K562 (cell line): ENCODE results near the gene IKBKE. TPM values are rescaled to one million over a fixed set of nuclear protein-coding genes. Genes with fewer than 3 reads are reported as not detected.

Experiments
- ATAC-seq: fragments of 200-7000 bp; cut with Tn5 transposase; 3 replicates; pipeline ENCODE4 v1.9.1; 2020; ENCODE audit warnings: moderate library complexity
- BruUV-seq: library from RNA; stranded (reverse); fragments of 400-500 nt; replicated peaks from 2 replicates; lab custom pipeline; 2021; lab: Mats Ljungman, UMichigan
- CTCF ChIA-PET: fragments of 300-600 bp; formaldehyde crosslinking; extraction: SDS; loops from one replicate; lab custom pipeline; 2021; ENCODE audit warnings: low intra/inter-chr PET ratio; lab: Yijun Ruan, JAX
- POLR2A ChIA-PET: fragments of 300-600, 350-650 bp; sonication (Branson Sonifier 250); formaldehyde crosslinking; extraction: SDS; loops from one replicate; lab custom pipeline; 2021; ENCODE audit warnings: antibody characterized with exemption, inconsistent platforms; lab: Yijun Ruan, JAX
- DNase-seq, 4 experiments: peaks; one replicate each; pipeline versions ENCODE4 v3.0.0 to v3.0.0-alpha.2; 2011 to 2018; ENCODE audit warnings: low spot score in 3 of 4, mixed read lengths in 3 of 4; ENCODE audit errors: extremely low read depth in 1 of 4
- FAIRE-seq: peaks from 2 replicates; lab custom pipeline; 2011; peaks lifted over from hg19 to GRCh38; lab: Jason Lieb, UNC
- H2AFZ ChIP-seq: 2 replicates; pipeline ENCODE4 v1.6.0; 2011; ENCODE audit warnings: low read depth, low read length, control low read depth, inconsistent platforms
- H3K27ac ChIP-seq: fragments of 200-600 bp; 3 replicates; pipeline ENCODE4 v1.8.0; 2011; ENCODE audit warnings: low read depth, mild to moderate bottlenecking, control low read depth, inconsistent platforms, low read length, moderate library complexity, mixed read lengths; ENCODE audit errors: extremely low read depth
- H3K27me3 ChIP-seq, 2 experiments: fragments of 300-600 bp in 1 of 2; 2 replicates in 1 of 2; 3 replicates in 1 of 2; pipeline versions ENCODE4 v1.6.0 to v1.8.0; 2011; ENCODE audit warnings: inconsistent platforms in 2 of 2, low read length in 2 of 2, mild to moderate bottlenecking in 1 of 2, mixed read lengths in 1 of 2, moderate library complexity in 1 of 2; ENCODE audit not compliant: control insufficient read depth in 2 of 2, insufficient read depth in 2 of 2
- H3K36me3 ChIP-seq: fragments of 300-600 bp; 3 replicates; pipeline ENCODE4 v1.8.0; 2011; ENCODE audit warnings: mild to moderate bottlenecking, low read length, inconsistent platforms; ENCODE audit not compliant: control insufficient read depth, insufficient read depth
- H3K4me1 ChIP-seq, 2 experiments: fragments of 200-600 bp in 1 of 2; replicated peaks in 1 of 2; 2 replicates in 1 of 2; 3 replicates in 1 of 2; pipeline versions ENCODE4 v1.5.1 to v1.8.0; 2011; ENCODE audit warnings: inconsistent platforms in 2 of 2, low read length in 2 of 2, mild to moderate bottlenecking in 1 of 2, mixed read lengths in 1 of 2, moderate library complexity in 1 of 2; ENCODE audit not compliant: control insufficient read depth in 2 of 2, insufficient read depth in 2 of 2
- H3K4me2 ChIP-seq: 2 replicates; pipeline ENCODE4 v1.6.1; 2011; ENCODE audit warnings: low read length, control low read depth, inconsistent platforms, mixed read lengths; ENCODE audit not compliant: insufficient read depth
- H3K4me3 ChIP-seq: fragments of 200-600 bp; sonication (generic), shearing (Covaris generic); 2 replicates; pipeline ENCODE4 v1.5.1; 2016; ENCODE audit warnings: control low read depth, inconsistent platforms
- H3K79me2 ChIP-seq: fragments of 200-600 bp; 3 replicates; pipeline ENCODE4 v1.8.0; 2011; ENCODE audit warnings: low read length, inconsistent platforms; ENCODE audit not compliant: control insufficient read depth, insufficient read depth
- H3K9ac ChIP-seq, 2 experiments: 2 replicates each; pipeline versions ENCODE4 v1.6.0 to v1.6.1; 2011; ENCODE audit warnings: low read depth in 2 of 2, low read length in 2 of 2, control low read depth in 1 of 2, inconsistent platforms in 1 of 2, mild to moderate bottlenecking in 1 of 2, mixed read lengths in 1 of 2; ENCODE audit not compliant: insufficient read depth in 1 of 2
- H3K9me1 ChIP-seq: one replicate; pipeline ENCODE4 v1.6.0; 2011; ENCODE audit warnings: inconsistent platforms, mild to moderate bottlenecking, low read length, moderate library complexity; ENCODE audit not compliant: control insufficient read depth, insufficient read depth
- H3K9me3 ChIP-seq: replicated peaks from 2 replicates; pipeline ENCODE4 v1.5.1; 2011; ENCODE audit warnings: low read depth, low read length, inconsistent platforms; ENCODE audit not compliant: control insufficient read depth, insufficient read depth
- H4K20me1 ChIP-seq: replicated peaks from 2 replicates; pipeline ENCODE4 v1.6.1; 2011; ENCODE audit warnings: low read length, inconsistent platforms, mixed read lengths; ENCODE audit not compliant: control insufficient read depth, insufficient read depth
- FIP1L1 ChIP-seq: fragments of 200-400 bp; formaldehyde crosslinking; IDR thresholded peaks from 2 replicates; pipeline ENCODE4 v1.6.1; 2018; ENCODE audit warnings: mild to moderate bottlenecking, low read depth, low read length; ENCODE audit not compliant: poor library complexity, severe bottlenecking
- KDM4B ChIP-seq, 2 experiments: fragments of 450-650 bp in 1 of 2; sonication (generic) in 1 of 2; IDR thresholded peaks; 2 replicates each; pipeline ENCODE4 v1.6.1; 2016 to 2017; ENCODE audit warnings: borderline replicate concordance in 2 of 2, antibody characterized with exemption in 1 of 2, low read depth in 1 of 2, mild to moderate bottlenecking in 1 of 2
- PREB ChIP-seq: sonication (generic); formaldehyde crosslinking; IDR thresholded peaks from 2 replicates; pipeline ENCODE4 v1.8.1; 2023; ENCODE audit warnings: mild to moderate bottlenecking, missing genetic modification reagents
- PTRF ChIP-seq: fragments of 450-650 bp; IDR thresholded peaks from 2 replicates; pipeline ENCODE4 v1.6.1; 2016; ENCODE audit warnings: mild to moderate bottlenecking, missing genetic modification characterization, missing compliant biosample characterization
- PYGO2 ChIP-seq: fragments of 450-650 bp; IDR thresholded peaks from 2 replicates; pipeline ENCODE4 v1.6.1; 2016; ENCODE audit warnings: mild to moderate bottlenecking, missing genetic modification characterization, moderate library complexity, missing compliant biosample characterization
- SLC30A9 ChIP-seq: fragments of 250-450 bp; sonication (Bioruptor Pico); IDR thresholded peaks from 2 replicates; pipeline ENCODE4 v1.8.0; 2022; ENCODE audit warnings: mild to moderate bottlenecking, moderate library complexity
- SREBF1 ChIP-seq: fragments of 150-350 bp; IDR thresholded peaks from 2 replicates; pipeline ENCODE4 v1.6.1; 2014; ENCODE audit warnings: antibody characterized with exemption, low read depth, low read length, borderline replicate concordance
- TEAD1 ChIP-seq, 2 experiments: fragments of 450-650 bp in 1 of 2; sonication (generic) in 1 of 2; formaldehyde crosslinking; IDR thresholded peaks; 2 replicates each; pipeline versions ENCODE4 v1.4.0 to v1.8.0; 2020 to 2022; ENCODE audit warnings: mild to moderate bottlenecking in 2 of 2, missing genetic modification reagents in 1 of 2
- VEZF1 ChIP-seq: fragments of 200-800 bp; sonication (Bioruptor generic); IDR thresholded peaks from 2 replicates; pipeline ENCODE4 v1.6.1; 2017; ENCODE audit warnings: missing genetic modification characterization, missing compliant biosample characterization
- YY1 ChIP-seq, 3 experiments: IDR thresholded peaks; 2 replicates each; pipeline ENCODE4 v1.6.1; 2011; ENCODE audit warnings: low read length in 2 of 3, mild to moderate bottlenecking in 2 of 3, moderate library complexity in 2 of 3, borderline replicate concordance in 1 of 3, control low read depth in 1 of 3, low read depth in 1 of 3; ENCODE audit not compliant: insufficient read depth in 3 of 3, insufficient replicate concordance in 2 of 3, control insufficient read depth in 1 of 3, insufficient read length in 1 of 3; ENCODE audit errors: extremely low read depth in 1 of 3
- ZBTB9 ChIP-seq: fragments of 450-650 bp; formaldehyde crosslinking; IDR thresholded peaks from 2 replicates; pipeline ENCODE4 v1.4.0; 2020; ENCODE audit warnings: mild to moderate bottlenecking, moderate library complexity
- ZNF232 ChIP-seq: sonication (generic); formaldehyde crosslinking; IDR thresholded peaks from 2 replicates; pipeline ENCODE4 v1.8.0; 2022; ENCODE audit warnings: mild to moderate bottlenecking, missing genetic modification reagents
- ZNF282 ChIP-seq: sonication (generic); formaldehyde crosslinking; IDR thresholded peaks from 2 replicates; pipeline ENCODE4 v1.8.1; 2023; ENCODE audit warnings: missing genetic modification reagents
- ZNF324 ChIP-seq: fragments of 250-450 bp; sonication (Bioruptor Pico); IDR thresholded peaks from 2 replicates; pipeline ENCODE4 v1.4.0; 2020; ENCODE audit warnings: mild to moderate bottlenecking
- ZNF695 ChIP-seq: fragments of 450-650 bp; formaldehyde crosslinking; IDR thresholded peaks from 2 replicates; pipeline ENCODE4 v1.4.0; 2020; ENCODE audit warnings: mild to moderate bottlenecking, moderate library complexity
- WGBS: fragments of 100-300 bp; shearing (Covaris generic); methylation state at CpG from one replicate; pipeline ENCODE4 v1.1.6; 2016; ENCODE audit warnings: low coverage, mixed read lengths; ENCODE audit not compliant: insufficient coverage; ENCODE audit errors: missing lambda C conversion rate; 5-methylcytosine and 5-hydroxymethylcytosine counted together
- in situ Hi-C: fragments of 300-500 bp; cut with MboI; formaldehyde crosslinking; loops from 4 replicates; pipeline ENCODE4 v1.15.0; 2018; ENCODE audit warnings: inconsistent platforms, mixed read lengths
- intact Hi-C: fragments of 100-400 bp; cut with micrococcal nuclease; formaldehyde crosslinking; loops from 2 replicates; pipeline ENCODE4 v1.14.2; 2022
- polyA plus RNA-seq, 8 experiments: library from polyadenylated mRNA; depleted of rRNA in 4 of 8; stranded (reverse) in 5 of 8; unstranded in 3 of 8; fragments of >200 nt; fragmentation: Nextera tagmentation in 2 of 8; fragmentation: Illumina TruSeq in 1 of 8; extraction: Ambion mirVana in 2 of 8; extraction: Trizol in 1 of 8; gene quantifications; 2 replicates each; pipeline versions ENCODE4 v1.2.1 to v1.2.3, GENCODE V29; 2011 to 2014; ENCODE audit warnings: inconsistent platforms in 1 of 8, missing spikeins in 1 of 8
- total RNA-seq, 7 experiments: library from RNA; depleted of rRNA in 6 of 7; stranded (reverse); fragments of >200 nt in 6 of 7; fragmentation: Illumina TruSeq in 2 of 7; extraction: Trizol in 2 of 7; gene quantifications; 2 replicates each; pipeline versions ENCODE4 v1.2.1 to v1.2.3, GENCODE V29; 2011 to 2021; ENCODE audit warnings: low replicate concordance in 1 of 7

IKBKE gene
- total and polyA plus RNA-seq, 9 of the 15 experiments (the other 6 are each of a cell fraction or from before 2014, with no cell fraction given): 2.3 to 9.0 (median 4.8) TPM

GRCh38 chr1:206508130-206508889 lies 38.0 kb downstream of the IKBKE start (continued):
- TF ChIP-seq SREBF1: no peak
- TF ChIP-seq ZBTB9 (CRISPR knock-in tag): no peak
- TF ChIP-seq ZNF282 (CRISPR knock-in tag): 0 out of 2 replicates have a peak, but pooled peaks have one; percentile 24
- TF ChIP-seq KDM4B (IDR thresholded peaks at IDR 0.05; ENCODE audit: borderline replicate concordance in 2 of 2, low read depth in 1 of 2): no peak
- peak in 1 of 2 experiments; percentile 69; a peak in 1 of 4 replicates for TF ChIP-seq TEAD1 (CRISPR knock-in tag; IDR thresholded peaks at IDR 0.05)
- 0 out of 2 replicates have a peak, but pooled peaks have one; percentile 16 for TF ChIP-seq ZNF232 (CRISPR knock-in tag)
- no peak for TF ChIP-seq ZNF695 (CRISPR knock-in tag)

- H3K4me3 ChIP-seq: no peak overlapping the region
- no peak overlapping the region for H2AFZ ChIP-seq
- ChIA-PET POLR2A (no interaction called here), CTCF (no interaction called here)
- H3K36me3 ChIP-seq: no peaks in the 10 kb centered on the region
- in situ Hi-C loops (no loop called here), intact Hi-C loops (no loop called here)
- H3K9me3 ChIP-seq: no peaks in the 10 kb centered on the region
- no peaks in the 10 kb centered on the region for H3K79me2 ChIP-seq
- no peak overlapping the region for H3K27ac ChIP-seq
- WGBS: 24% methylated on average over 6 of the region's 6 CpGs
- DNase-seq: no peak
- H3K27me3 ChIP-seq: peaks cover 16 to 40% of the 10 kb centered on the region in 2 experiments; a peak in 4 of 5 replicates
- BruUV-seq: no TSS peak
- peaks cover 4% of the 10 kb centered on the region; the same call in 1 of the 2 replicates for H4K20me1 ChIP-seq
- no peaks in the 10 kb centered on the region for H3K9me1 ChIP-seq
- H3K4me2 ChIP-seq: no peak overlapping the region
- ATAC-seq: no peak
- H3K9ac ChIP-seq: no peak overlapping the region
- no peak for FAIRE-seq
- H3K4me1 ChIP-seq: peaks cover 22% of the 10 kb centered on the region in 2 experiments
- TF ChIP-seq VEZF1 (CRISPR knock-in tag) (peak; percentile 34; the same call in 1 of the 2 replicates), PYGO2 (no peak), PTRF (no peak), SLC30A9 (CRISPR knock-in tag) (no peak), PREB (CRISPR knock-in tag) (no peak), ZNF324 (no peak), FIP1L1 (no peak), YY1 (IDR thresholded peaks at IDR 0.05; ENCODE audit: borderline replicate concordance in 1 of 3, control insufficient read depth in 1 of 3, extremely low read depth in 1 of 3, insufficient read depth in 3 of 3, insufficient read length in 1 of 3, insufficient replicate concordance in 2 of 3, low read depth in 1 of 3, low read length in 2 of 3) (no peak)
These were observed 38.7 kb downstream of the IKBKE start for GRCh38 chr1:206508956-206509355.
